ENCODE results near the gene HOXC13.

HOXC13 gene

DNA sequence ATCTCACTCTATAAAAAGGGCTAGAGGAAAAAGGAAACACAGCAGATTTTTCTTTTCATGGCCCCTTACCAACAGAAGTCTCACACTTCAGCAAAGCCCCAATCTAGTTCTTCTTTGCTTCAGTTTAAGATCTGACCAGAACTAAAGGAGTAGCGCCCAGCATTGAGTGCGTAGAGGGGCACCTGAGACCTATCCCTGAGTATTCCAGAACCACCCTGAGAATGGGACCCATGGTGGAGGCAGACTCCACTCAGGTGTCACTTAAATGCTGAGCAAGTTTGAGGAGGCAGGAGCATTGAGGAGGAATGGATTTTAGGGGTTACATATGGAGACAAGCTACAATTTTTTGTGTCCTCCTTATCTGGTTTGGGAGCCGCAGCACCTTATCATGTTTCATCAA, 32.5 kb downstream of the HOXC13 start:
- DNase-seq (ENCODE audit: low read depth in 2 of 2), result no peak
- no peak overlapping the region for H3K4me3 ChIP-seq (replicated peaks in 1 of 2; ENCODE audit: low read depth in 2 of 2, low read length in 2 of 2)
- TF ChIP-seq, protein P1, sequence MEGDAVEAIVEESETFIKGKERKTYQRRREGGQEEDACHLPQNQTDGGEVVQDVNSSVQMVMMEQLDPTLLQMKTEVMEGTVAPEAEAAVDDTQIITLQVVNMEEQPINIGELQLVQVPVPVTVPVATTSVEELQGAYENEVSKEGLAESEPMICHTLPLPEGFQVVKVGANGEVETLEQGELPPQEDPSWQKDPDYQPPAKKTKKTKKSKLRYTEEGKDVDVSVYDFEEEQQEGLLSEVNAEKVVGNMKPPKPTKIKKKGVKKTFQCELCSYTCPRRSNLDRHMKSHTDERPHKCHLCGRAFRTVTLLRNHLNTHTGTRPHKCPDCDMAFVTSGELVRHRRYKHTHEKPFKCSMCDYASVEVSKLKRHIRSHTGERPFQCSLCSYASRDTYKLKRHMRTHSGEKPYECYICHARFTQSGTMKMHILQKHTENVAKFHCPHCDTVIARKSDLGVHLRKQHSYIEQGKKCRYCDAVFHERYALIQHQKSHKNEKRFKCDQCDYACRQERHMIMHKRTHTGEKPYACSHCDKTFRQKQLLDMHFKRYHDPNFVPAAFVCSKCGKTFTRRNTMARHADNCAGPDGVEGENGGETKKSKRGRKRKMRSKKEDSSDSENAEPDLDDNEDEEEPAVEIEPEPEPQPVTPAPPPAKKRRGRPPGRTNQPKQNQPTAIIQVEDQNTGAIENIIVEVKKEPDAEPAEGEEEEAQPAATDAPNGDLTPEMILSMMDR (IDR thresholded peaks at IDR 0.05; ENCODE audit: low read depth, low read length), result no peak

GRCh38 chr12:53971686-53972085, 33.1 kb downstream of the HOXC13 start:
- TF ChIP-seq, protein P1 (IDR thresholded peaks at IDR 0.05; ENCODE audit: low read depth, low read length), result no peak
- no peak for DNase-seq (ENCODE audit: low read depth in 2 of 2)
- no peak overlapping the region for H3K4me3 ChIP-seq (replicated peaks in 1 of 2; ENCODE audit: low read depth in 2 of 2, low read length in 2 of 2)

GRCh38 chr12:53972152-53972702, 33.6 kb downstream of the HOXC13 start:
- H3K4me3 ChIP-seq (replicated peaks in 1 of 2; ENCODE audit: low read depth in 2 of 2, low read length in 2 of 2), result no peak overlapping the region
- no peak for DNase-seq (ENCODE audit: low read depth in 2 of 2)
- TF ChIP-seq, protein P1 (IDR thresholded peaks at IDR 0.05; ENCODE audit: low read depth, low read length), result no peak

DNA sequence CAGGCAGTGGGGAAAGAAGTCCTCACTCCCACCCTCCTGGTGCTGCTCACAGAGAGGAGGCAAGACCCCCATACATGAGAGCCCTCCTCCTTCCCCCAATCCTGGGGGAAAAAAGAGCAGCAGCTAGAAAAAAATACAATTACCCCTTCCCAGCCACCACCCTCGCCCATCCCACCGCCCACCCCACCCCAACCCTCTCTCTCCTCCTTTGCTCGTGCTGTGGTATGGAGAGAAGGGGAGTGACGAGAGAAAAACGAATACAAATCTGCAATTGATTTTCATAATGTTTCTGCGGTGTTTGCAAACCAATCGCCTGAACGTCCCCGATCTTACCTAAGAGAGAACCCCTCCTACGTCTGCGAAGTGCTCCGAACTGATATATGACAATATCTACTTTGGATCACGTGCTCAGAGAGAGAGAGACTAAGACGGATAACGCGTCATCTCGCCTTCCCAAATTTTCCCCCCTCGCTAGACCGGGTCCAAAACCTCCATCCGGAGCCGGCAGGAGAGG, 34.1 kb downstream of the HOXC13 start, which contains the start of gene HOXC11:
Gene HOXC11 (plus strand): TSS at position 405 of the 514 bp plus-strand sequence. CDS start 116 bp downstream, outside the sequence.
- DNase-seq (ENCODE audit: low read depth in 2 of 2), result no peak
- H3K4me3 ChIP-seq (replicated peaks in 1 of 2; ENCODE audit: low read depth in 2 of 2, low read length in 2 of 2), result no peak within 1 kb of the TSS
- TF ChIP-seq, protein P1 (IDR thresholded peaks at IDR 0.05; ENCODE audit: low read depth, low read length), result no peak

DNA sequence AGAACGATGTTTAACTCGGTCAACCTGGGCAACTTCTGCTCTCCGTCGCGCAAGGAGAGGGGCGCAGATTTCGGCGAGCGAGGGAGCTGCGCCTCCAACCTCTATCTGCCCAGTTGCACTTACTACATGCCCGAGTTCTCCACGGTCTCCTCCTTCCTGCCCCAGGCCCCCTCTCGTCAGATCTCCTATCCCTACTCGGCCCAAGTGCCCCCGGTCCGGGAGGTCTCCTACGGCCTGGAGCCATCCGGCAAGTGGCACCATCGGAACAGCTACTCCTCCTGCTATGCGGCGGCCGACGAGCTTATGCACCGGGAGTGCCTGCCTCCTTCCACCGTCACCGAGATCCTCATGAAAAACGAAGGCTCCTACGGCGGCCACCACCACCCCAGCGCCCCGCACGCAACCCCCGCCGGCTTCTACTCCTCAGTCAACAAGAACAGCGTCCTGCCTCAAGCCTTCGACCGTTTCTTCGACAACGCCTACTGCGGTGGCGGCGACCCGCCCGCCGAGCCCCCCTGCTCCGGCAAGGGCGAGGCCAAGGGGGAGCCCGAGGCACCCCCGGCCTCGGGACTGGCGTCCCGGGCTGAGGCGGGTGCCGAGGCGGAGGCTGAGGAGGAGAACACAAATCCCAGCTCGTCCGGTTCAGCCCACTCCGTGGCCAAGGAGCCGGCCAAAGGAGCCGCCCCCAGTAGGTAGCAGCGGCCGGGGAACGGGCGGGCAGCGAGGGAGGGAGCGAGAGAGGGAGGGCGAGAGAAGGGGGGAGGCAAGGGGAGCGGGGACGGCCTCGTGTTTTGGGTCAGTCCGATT, 34.8 kb downstream of the HOXC13 start:
- H3K4me3 ChIP-seq (replicated peaks in 1 of 2; ENCODE audit: low read depth in 2 of 2, low read length in 2 of 2), result no peak overlapping the region
- TF ChIP-seq, protein P1 (IDR thresholded peaks at IDR 0.05; ENCODE audit: low read depth, low read length), result no peak
- no peak for DNase-seq (ENCODE audit: low read depth in 2 of 2)

DNA sequence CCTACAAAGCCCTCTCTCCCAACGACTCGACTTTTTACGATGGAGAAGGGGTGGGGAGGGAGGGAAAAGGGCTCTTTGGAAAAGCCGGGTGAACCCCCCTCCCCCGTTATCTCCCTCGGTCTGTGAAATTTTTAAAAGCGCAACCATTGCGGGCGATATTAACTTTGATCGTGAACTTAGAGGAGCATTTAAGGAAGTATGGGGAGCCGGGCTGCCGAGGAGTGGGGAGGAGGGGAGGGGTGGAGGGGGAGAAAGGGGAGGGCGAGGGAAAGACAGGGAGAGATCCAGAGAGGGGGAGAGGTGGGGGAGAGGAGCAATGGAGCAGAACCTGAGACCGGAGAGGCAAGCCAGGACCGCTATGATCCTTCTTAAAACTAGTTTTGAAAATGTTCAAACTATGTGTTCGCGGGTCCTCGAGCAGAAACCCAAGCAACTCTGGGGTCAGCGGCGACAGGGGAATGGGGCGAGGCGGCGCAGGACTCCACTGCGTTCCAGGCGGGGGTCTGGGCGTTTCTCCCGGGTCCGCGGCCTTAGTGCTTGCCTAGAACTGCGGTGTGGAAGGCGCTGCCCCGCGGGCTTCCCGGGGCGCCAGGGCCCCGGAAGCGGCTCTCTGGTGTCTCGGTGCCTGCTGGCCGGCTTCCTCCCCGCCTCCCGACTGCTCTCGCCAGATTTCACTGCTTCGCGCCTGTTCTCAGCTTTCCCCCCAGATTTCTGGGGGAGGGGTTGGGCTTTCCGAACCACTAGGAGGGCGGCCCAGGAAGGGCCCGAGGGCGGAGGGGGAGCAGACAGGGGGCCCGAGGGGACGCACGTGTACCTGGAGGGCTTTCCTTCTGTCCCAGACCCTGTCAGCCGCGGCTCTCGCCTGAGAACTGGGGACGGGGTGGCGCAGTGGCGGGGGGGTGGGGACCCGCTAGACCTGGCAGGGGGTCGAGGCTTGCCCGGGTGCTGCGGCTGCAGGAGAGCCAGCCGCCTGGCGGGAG, 35.7 kb downstream of the HOXC13 start, which contains the start of gene HOTAIR:
Gene HOTAIR (minus strand): TSS at position 871 of the 980 bp plus-strand sequence.
- no peak within 1 kb of the TSS for H3K4me3 ChIP-seq (replicated peaks in 1 of 2; ENCODE audit: low read depth in 2 of 2, low read length in 2 of 2)
- DNase-seq (ENCODE audit: low read depth in 2 of 2), result no peak
- TF ChIP-seq, protein P1 (IDR thresholded peaks at IDR 0.05; ENCODE audit: low read depth, low read length), result no peak
